Fibroblast of lung (primary cell): ENCODE data around the gene MRPS11. TPM values are rescaled to one million over a fixed set of nuclear protein-coding genes. Genes with fewer than 3 reads are reported as not detected.
"Not testable (repeated sequence)": the region's sequence is repeated elsewhere in the genome, so short reads cannot be mapped to it uniquely, and the experiment has no call there.

ENCODE experiments used
- DNase-seq, 2 donors: peaks; one replicate each; pipeline versions ENCODE4 v3.0.0 to v3.0.0-alpha.2; 2010; ENCODE audit warnings: low read depth in 2 of 2
- H2AFZ ChIP-seq: 2 replicates; pipeline ENCODE4 v1.5.1; 2012; ENCODE audit warnings: low read length, control low read depth, inconsistent platforms
- H3K27ac ChIP-seq: 2 replicates; pipeline ENCODE4 v1.5.1; 2011; ENCODE audit warnings: low read length, control low read depth; ENCODE audit not compliant: insufficient read depth
- H3K27me3 ChIP-seq: 2 replicates; pipeline ENCODE4 v1.5.1; 2011; ENCODE audit warnings: mild to moderate bottlenecking, low read length; ENCODE audit not compliant: control insufficient read depth, insufficient read depth
- H3K36me3 ChIP-seq: 2 replicates; pipeline ENCODE4 v1.5.1; 2011; ENCODE audit warnings: low read length; ENCODE audit not compliant: control insufficient read depth, insufficient read depth
- H3K4me1 ChIP-seq: 2 replicates; pipeline ENCODE4 v1.5.1; 2011; ENCODE audit warnings: low read length; ENCODE audit not compliant: control insufficient read depth, insufficient read depth; ENCODE audit errors: extremely low read depth
- H3K4me2 ChIP-seq: 2 replicates; pipeline ENCODE4 v1.5.1; 2011; ENCODE audit warnings: low read length, control low read depth; ENCODE audit not compliant: insufficient read depth; ENCODE audit errors: extremely low read depth
- H3K4me3 ChIP-seq, 4 experiments: fragments of 200-600 bp in 1 of 4; sonication (generic) in 1 of 4; replicated peaks in 1 of 4; 2 replicates each; pipeline ENCODE4 v1.5.1; 2011 to 2016; ENCODE audit warnings: low read length in 4 of 4, low read depth in 3 of 4, mild to moderate bottlenecking in 3 of 4, control low read depth in 2 of 4, inconsistent platforms in 1 of 4, mixed read lengths in 1 of 4; ENCODE audit not compliant: insufficient read depth in 1 of 4; ENCODE audit errors: control extremely low read depth in 1 of 4
- H3K79me2 ChIP-seq: 2 replicates; pipeline ENCODE4 v1.5.1; 2012; ENCODE audit warnings: mild to moderate bottlenecking, low read length, inconsistent platforms; ENCODE audit not compliant: control insufficient read depth, insufficient read depth
- H3K9ac ChIP-seq: 2 replicates; pipeline ENCODE4 v1.5.1; 2011; ENCODE audit warnings: mild to moderate bottlenecking, low read length, control low read depth; ENCODE audit not compliant: insufficient read depth
- H3K9me3 ChIP-seq: 2 replicates; pipeline ENCODE4 v1.5.1; 2012; ENCODE audit warnings: low read depth, low read length; ENCODE audit not compliant: control insufficient read depth, insufficient read depth
- H4K20me1 ChIP-seq: 2 replicates; pipeline ENCODE4 v1.5.1; 2011; ENCODE audit warnings: low read length; ENCODE audit not compliant: control insufficient read depth, insufficient read depth; ENCODE audit errors: extremely low read depth
- CTCF ChIP-seq, 2 donors: IDR thresholded peaks in 1 of 2; conservative IDR thresholded peaks in 1 of 2; 1 replicate in 1 of 2; 2 replicates in 1 of 2; pipeline ENCODE4 v1.5.1; 2011 to 2012; ENCODE audit warnings: low read length in 2 of 2, control low read depth in 1 of 2, inconsistent platforms in 1 of 2, low read depth in 1 of 2, mild to moderate bottlenecking in 1 of 2
- EZH2 ChIP-seq: IDR thresholded peaks from 2 replicates; pipeline ENCODE4 v1.5.1; 2012; ENCODE audit warnings: low read length, control low read depth, mild to moderate bottlenecking; ENCODE audit errors: missing control alignments
- polyA plus RNA-seq, 2 donors: library from polyadenylated mRNA; depleted of rRNA in 1 of 2; stranded (reverse) in 1 of 2; unstranded in 1 of 2; fragments of >200 nt; gene quantifications; 2 replicates each; pipeline ENCODE4 v1.2.1, GENCODE V29; 2011 to 2012; ENCODE audit warnings: missing spikeins in 1 of 2
- total RNA-seq: library from RNA; depleted of rRNA; stranded (reverse); fragments of >200 nt; gene quantifications from 2 replicates; pipeline ENCODE4 v1.2.1, GENCODE V29; 2014

MRPS11 gene
- total and polyA plus RNA-seq, 2 donors (not counting 1 experiment from before 2014, with no cell fraction given): 27.1 to 46.4 TPM

GRCh38 chr15:88513195-88513594, 45.7 kb downstream of the MRPS11 start:
- DNase-seq: peak; percentile 11 to 79
- Histone ChIP-seq H3K27me3 (no peaks in the 10 kb centered on the region), H2AFZ (no peak overlapping the region), H3K4me2 (peak overlapping the region; percentile 23), H3K4me1 (peaks cover 6% of the 10 kb centered on the region), H3K9ac (no peak overlapping the region), H3K9me3 (no peaks in the 10 kb centered on the region), H4K20me1 (no peaks in the 10 kb centered on the region), H3K36me3 (no peaks in the 10 kb centered on the region), H3K4me3 (no peak overlapping the region), H3K27ac (peak overlapping the region; percentile 7), H3K79me2 (no peaks in the 10 kb centered on the region)
- no peak for TF ChIP-seq EZH2
- TF ChIP-seq CTCF (conservative IDR thresholded peaks at IDR 0.05 in 1 of 2, IDR thresholded peaks at IDR 0.05 in 1 of 2; ENCODE audit: low read depth in 1 of 2, low read length in 2 of 2): no peak

GRCh38 chr15:88518903-88519302, 51.4 kb downstream of the MRPS11 start:
- Histone ChIP-seq H3K27ac (no peak overlapping the region), H3K36me3 (no peaks in the 10 kb centered on the region), H3K4me3 (no peak overlapping the region), H3K4me1 (no peaks in the 10 kb centered on the region), H3K27me3 (no peaks in the 10 kb centered on the region), H3K4me2 (no peak overlapping the region), H3K9ac (no peak overlapping the region), H3K79me2 (no peaks in the 10 kb centered on the region), H3K9me3 (no peaks in the 10 kb centered on the region), H4K20me1 (no peaks in the 10 kb centered on the region), H2AFZ (no peak overlapping the region)
- TF ChIP-seq EZH2 (no peak), CTCF (conservative IDR thresholded peaks at IDR 0.05 in 1 of 2, IDR thresholded peaks at IDR 0.05 in 1 of 2; ENCODE audit: low read depth in 1 of 2, low read length in 2 of 2) (no peak)
- DNase-seq: no peak

GRCh38 chr15:88524094-88524493, 56.6 kb downstream of the MRPS11 start:
- H3K4me3 ChIP-seq, H3K9ac ChIP-seq, DNase-seq, H3K27me3 ChIP-seq, H2AFZ ChIP-seq, H3K4me1 ChIP-seq, H3K4me2 ChIP-seq, H3K36me3 ChIP-seq, H3K9me3 ChIP-seq, H3K27ac ChIP-seq, H3K79me2 ChIP-seq, H4K20me1 ChIP-seq: not testable (repeated sequence)

GRCh38 chr15:88525418-88525817, 57.9 kb downstream of the MRPS11 start:
- no peak for DNase-seq

More at GRCh38 chr15:88525418-88525817, 57.9 kb downstream of the MRPS11 start:
- no peak overlapping the region for H2AFZ ChIP-seq
- no peak overlapping the region for H3K4me3 ChIP-seq
- H3K27me3 ChIP-seq: no peaks in the 10 kb centered on the region
- H3K79me2 ChIP-seq: no peaks in the 10 kb centered on the region
- TF ChIP-seq CTCF (conservative IDR thresholded peaks at IDR 0.05 in 1 of 2, IDR thresholded peaks at IDR 0.05 in 1 of 2; ENCODE audit: low read depth in 1 of 2, low read length in 2 of 2) (no peak), EZH2 (no peak)
- no peaks in the 10 kb centered on the region for H3K9me3 ChIP-seq
- H3K9ac ChIP-seq: no peak overlapping the region
- H4K20me1 ChIP-seq: no peaks in the 10 kb centered on the region
- H3K27ac ChIP-seq: no peak overlapping the region
- H3K36me3 ChIP-seq: peaks cover under 1% of the 10 kb centered on the region
- H3K4me2 ChIP-seq: no peak overlapping the region
- H3K4me1 ChIP-seq: no peaks in the 10 kb centered on the region
